Natural killer cell (primary cell): Measurements from ENCODE around the gene LRRC73. TPM values are rescaled to one million over a fixed set of nuclear protein-coding genes. Genes with fewer than 3 reads are reported as not detected.

ENCODE experiments used
- ATAC-seq, 3 donors: fragments of 150-1000 bp in 2 of 3; fragments of 200-7000 bp in 1 of 3; cut with Tn5 transposase; 1 replicate in 1 of 3; 2 replicates in 2 of 3; pipeline ENCODE4 v1.10.0; 2021; ENCODE audit warnings: mild to moderate bottlenecking in 2 of 3, moderate library complexity in 2 of 3
- DNase-seq, 2 donors: peaks; one replicate each; pipeline versions ENCODE4 v3.0.0 to v3.0.0-alpha.2; 2013 to 2021; ENCODE audit warnings: mixed read lengths in 1 of 2
- H3K27ac ChIP-seq: one replicate; pipeline ENCODE4 v1.5.1; 2013; ENCODE audit warnings: mild to moderate bottlenecking, low read length
- H3K27me3 ChIP-seq: one replicate; pipeline ENCODE4 v1.6.1; 2013; ENCODE audit warnings: low read length; ENCODE audit not compliant: control insufficient read depth, insufficient read depth
- H3K36me3 ChIP-seq: one replicate; pipeline ENCODE4 v1.6.1; 2013; ENCODE audit warnings: low read length; ENCODE audit not compliant: control insufficient read depth, insufficient read depth
- H3K4me1 ChIP-seq: one replicate; pipeline ENCODE4 v1.6.1; 2013; ENCODE audit warnings: low read length; ENCODE audit not compliant: control insufficient read depth, insufficient read depth
- H3K4me3 ChIP-seq: one replicate; pipeline ENCODE4 v1.5.1; 2013; ENCODE audit warnings: low read length
- H3K9me3 ChIP-seq: one replicate; pipeline ENCODE4 v1.6.1; 2013; ENCODE audit warnings: low read length; ENCODE audit not compliant: control insufficient read depth, insufficient read depth
- H3K27ac Mint-ChIP-seq, 2 donors: one replicate each; pipeline ENCODE4 v1.8.0; 2022; ENCODE audit warnings: mild to moderate bottlenecking in 2 of 2, mixed read lengths in 2 of 2, moderate library complexity in 1 of 2
- H3K27me3 Mint-ChIP-seq, 2 donors: one replicate each; pipeline ENCODE4 v1.8.0; 2022; ENCODE audit warnings: low read depth in 2 of 2, mixed read lengths in 2 of 2
- H3K36me3 Mint-ChIP-seq: one replicate; pipeline ENCODE4 v1.8.0; 2022; ENCODE audit warnings: mixed read lengths
- H3K4me1 Mint-ChIP-seq, 2 donors: one replicate each; pipeline ENCODE4 v1.8.0; 2022; ENCODE audit warnings: mixed read lengths in 2 of 2
- H3K4me3 Mint-ChIP-seq: one replicate; pipeline ENCODE4 v1.8.0; 2022; ENCODE audit warnings: mild to moderate bottlenecking, moderate library complexity, mixed read lengths
- H3K9me3 Mint-ChIP-seq, 2 donors: one replicate each; pipeline ENCODE4 v1.8.0; 2022; ENCODE audit warnings: mixed read lengths in 2 of 2
- CTCF ChIP-seq: fragments of 200-600 bp; IDR thresholded peaks from one replicate; pipeline ENCODE4 v1.8.0; 2022; ENCODE audit warnings: antibody characterized with exemption
- WGBS: methylation state at CpG from one replicate; pipeline ENCODE4 v1.1.7; 2013; ENCODE audit warnings: missing lambda C conversion rate; ENCODE audit not compliant: insufficient coverage; 5-methylcytosine and 5-hydroxymethylcytosine counted together
- intact Hi-C: fragments of 100-400 bp; cut with micrococcal nuclease; formaldehyde crosslinking; loops from one replicate; pipeline ENCODE4 v1.14.2; 2022
- total RNA-seq, 4 donors: library from RNA; stranded (reverse); fragments of 120-200 nt in 1 of 4; gene quantifications; one replicate each; pipeline versions ENCODE4 v1.2.3 to v1.2.4, GENCODE V29; 2013 to 2022

LRRC73 gene
- total RNA-seq, 3 donors from 2014 or later (not counting 1 experiment from before 2014, with no cell fraction given) = 0.24 to 0.68 (median 0.45) TPM

GRCh38 chr6:43508481-43509141 is 1.5 kb downstream of the LRRC73 start:
- peaks cover 15% of the 10 kb centered on the region for H3K4me1 ChIP-seq
- 75% methylated on average over 8 of the region's 8 CpGs for WGBS
- peaks cover 44% of the 10 kb centered on the region for H3K36me3 ChIP-seq
- no peaks in the 10 kb centered on the region for H3K9me3 ChIP-seq
- H3K36me3 Mint-ChIP-seq = peaks cover 6% of the 10 kb centered on the region
- intact Hi-C loops = loop anchor here (10.0 kb wide), 1 partner anchor 274 kb away; no protein-coding TSS in a partner anchor
- no peak for DNase-seq
- no peaks in the 10 kb centered on the region for H3K9me3 Mint-ChIP-seq
- H3K4me1 Mint-ChIP-seq = peaks cover 7 to 19% of the 10 kb centered on the region in 2 donors
- peaks cover 10 to 12% of the 10 kb centered on the region in 2 donors for H3K27me3 Mint-ChIP-seq
- H3K4me3 Mint-ChIP-seq = peak overlapping the region; percentile 80
- H3K27ac ChIP-seq = no peak overlapping the region
- no peak for TF ChIP-seq CTCF
- peaks cover 17% of the 10 kb centered on the region for H3K27me3 ChIP-seq
- ATAC-seq = no peak
- H3K27ac Mint-ChIP-seq = peak overlapping the region in 1 of 2 donors; percentile 87
- no peak overlapping the region for H3K4me3 ChIP-seq

GRCh38 chr6:43506667-43507471 is 3.3 kb downstream of the LRRC73 start:
- WGBS = 36% methylated on average over 14 of the region's 14 CpGs
- H3K27me3 Mint-ChIP-seq = peaks cover 10 to 12% of the 10 kb centered on the region in 2 donors
- peak; percentile 96 for TF ChIP-seq CTCF
- H3K9me3 Mint-ChIP-seq = no peaks in the 10 kb centered on the region
- H3K36me3 Mint-ChIP-seq = peaks cover 6% of the 10 kb centered on the region
- Histone ChIP-seq H3K27ac (no peak overlapping the region), H3K9me3 (no peaks in the 10 kb centered on the region), H3K27me3 (peaks cover 17% of the 10 kb centered on the region), H3K4me1 (peaks cover 15% of the 10 kb centered on the region), H3K36me3 (peaks cover 41% of the 10 kb centered on the region), H3K4me3 (no peak overlapping the region)
- ATAC-seq (peak; percentile 71 to 83 (median 78)), DNase-seq (peak; percentile 76 to 93)
- intact Hi-C loops = loop anchor here (1.0 to 10.0 kb wide), 4 partner anchors 52 to 272 kb away; partner anchors contain the start of genes CRIP3 and DLK2
- H3K27ac Mint-ChIP-seq = peak overlapping the region; percentile 16 to 64
- H3K4me3 Mint-ChIP-seq = no peak overlapping the region
- peaks cover 5 to 14% of the 10 kb centered on the region in 2 donors for H3K4me1 Mint-ChIP-seq

- no peak for ATAC-seq
- H3K36me3 ChIP-seq = peaks cover 42% of the 10 kb centered on the region
- no peaks in the 10 kb centered on the region for H3K9me3 Mint-ChIP-seq
- H3K27ac ChIP-seq = no peak overlapping the region
- H3K4me1 ChIP-seq = peaks cover 15% of the 10 kb centered on the region
- TF ChIP-seq CTCF = no peak
- no peaks in the 10 kb centered on the region for H3K9me3 ChIP-seq
- no peaks in the 10 kb centered on the region for H3K36me3 Mint-ChIP-seq
- H3K27me3 ChIP-seq = peaks cover 17% of the 10 kb centered on the region
- H3K27ac Mint-ChIP-seq = peak overlapping the region; percentile 16 to 64
- no peak overlapping the region for H3K4me3 ChIP-seq
- WGBS = 75% methylated on average over 1 of the region's 3 CpGs
- intact Hi-C loops = loop anchor here (1.0 to 10.0 kb wide), 4 partner anchors 51 to 271 kb away; partner anchors contain the start of genes CRIP3 and DLK2
- no peak for DNase-seq
- peaks cover 0 to 14% of the 10 kb centered on the region in 2 donors for H3K4me1 Mint-ChIP-seq
- peaks cover 10 to 12% of the 10 kb centered on the region in 2 donors for H3K27me3 Mint-ChIP-seq
- H3K4me3 Mint-ChIP-seq = no peak overlapping the region
Observed at GRCh38 chr6:43506171-43506570, 4.0 kb downstream of the LRRC73 start.
